Measurements from ENCODE around the gene MYCBPAP. TPM values are rescaled to one million over a fixed set of nuclear protein-coding genes. Genes with fewer than 3 reads are reported as not detected.
A peak's percentile ranks its signal among the peaks of the same experiment; 100 is the strongest.

MYCBPAP gene
- polyA plus RNA-seq, 3 donors = not detected

GRCh38 chr17:50564916-50565315 is 56.7 kb downstream of the MYCBPAP start:
- DNase-seq = peak; percentile 37 to 68 (median 38)
- 41% methylated on average over 5 of the region's 19 CpGs for WGBS (ENCODE audit: insufficient coverage)

More at GRCh38 chr17:50564916-50565315, 56.7 kb downstream of the MYCBPAP start:
- TF ChIP-seq CTCF (IDR thresholded peaks at IDR 0.05) = no peak
- H2AFZ ChIP-seq (ENCODE audit: insufficient read depth, low read depth, low read length, poor library complexity, severe bottlenecking) = no peak overlapping the region
- no peak overlapping the region for H3K4me2 ChIP-seq (replicated peaks; ENCODE audit: extremely low read depth, low read length, poor library complexity, severe bottlenecking)
- H3K27ac ChIP-seq (ENCODE audit: low read depth in 1 of 2, low read length in 2 of 2) = no peak overlapping the region
- intact Hi-C loops (cut with micrococcal nuclease) = loop anchor here in 1 of 2 donors (5.0 kb wide), 1 partner anchor 57 kb away; no protein-coding TSS in a partner anchor
- H3K79me2 ChIP-seq (ENCODE audit: insufficient read depth, low read length) = no peaks in the 10 kb centered on the region
- peaks cover 16% of the 10 kb centered on the region for H3K4me1 Mint-ChIP-seq
- H3K36me3 Mint-ChIP-seq = no peaks in the 10 kb centered on the region
- H3K27me3 ChIP-seq (ENCODE audit: control insufficient read depth in 2 of 2, insufficient read depth in 2 of 2, low read length in 2 of 2) = peaks cover 45 to 68% of the 10 kb centered on the region in 2 donors
- peaks cover 0 to 16% (median 3%) of the 10 kb centered on the region in 7 donors for H3K9me3 Mint-ChIP-seq
- peaks cover 0 to 12% of the 10 kb centered on the region in 2 donors for H3K9me3 ChIP-seq (replicated peaks in 1 of 2; ENCODE audit: control insufficient read depth in 1 of 2, insufficient read depth in 1 of 2, low read length in 2 of 2)
- H3K27ac Mint-ChIP-seq = no peak overlapping the region
- H3K36me3 ChIP-seq (replicated peaks in 1 of 2; ENCODE audit: control insufficient read depth in 1 of 2, insufficient read depth in 2 of 2, low read length in 2 of 2) = no peaks in the 10 kb centered on the region
- no peak overlapping the region for H3K9ac ChIP-seq (ENCODE audit: insufficient read depth, low read length, poor library complexity, severe bottlenecking)
- peaks cover 13 to 16% of the 10 kb centered on the region in 2 donors for H3K4me1 ChIP-seq (ENCODE audit: control insufficient read depth in 1 of 2, insufficient read depth in 2 of 2, low read length in 2 of 2)
- H3K4me3 Mint-ChIP-seq = peak overlapping the region in 1 of 2 donors; percentile 83
- H3K27me3 Mint-ChIP-seq (ENCODE audit: low read depth in 3 of 3) = peaks cover 61 to 82% (median 68%) of the 10 kb centered on the region in 3 donors
- no peak overlapping the region for H3K4me3 ChIP-seq (replicated peaks in 1 of 3; ENCODE audit: low read depth in 2 of 3, low read length in 3 of 3)
- H4K20me1 ChIP-seq (ENCODE audit: insufficient read depth, low read length) = peaks cover 4% of the 10 kb centered on the region
